HCT116 (cell line): Measurements from ENCODE around the gene SMIM3. TPM values are rescaled to one million over a fixed set of nuclear protein-coding genes. Genes with fewer than 3 reads are reported as not detected.

Source experiments
- ATAC-seq: fragments of 200-7000 bp; cut with Tn5 transposase; 2 replicates; pipeline ENCODE4 v1.9.1; 2020; ENCODE audit warnings: mild to moderate bottlenecking, moderate library complexity
- BruUV-seq: library from RNA; stranded (reverse); fragments of 400-500 nt; replicated peaks from 2 replicates; lab custom pipeline; 2021; lab: Mats Ljungman, UMichigan
- CTCF ChIA-PET: fragments of 300-600 bp; sonication (Branson Sonifier 250); formaldehyde crosslinking; loops from one replicate; lab custom pipeline; 2021; ENCODE audit warnings: antibody characterized with exemption; lab: Charles Lee
- POLR2A ChIA-PET: fragments of 300-600, 350-600 bp; sonication (Branson Sonifier 250); formaldehyde crosslinking; loops from one replicate; lab custom pipeline; 2021; ENCODE audit warnings: antibody characterized with exemption; lab: Charles Lee
- RAD21 ChIA-PET, 2 experiments: fragments of 300-600 bp; sonication (Branson Sonifier 250); formaldehyde crosslinking; loops; one replicate each; lab custom pipeline; 2023; ENCODE audit warnings: low total read pairs in 2 of 2; ENCODE audit not compliant: uncharacterized antibody in 2 of 2, unreplicated experiment in 2 of 2, low non-redundant PET in 1 of 2; lab: Charles Lee
- DNase-seq: peaks from one replicate; pipeline ENCODE4 v3.0.0-alpha.2; 2010; ENCODE audit warnings: low read depth, low spot score
- H2AFZ ChIP-seq: fragments of 200-600 bp; shearing (Covaris generic), sonication (generic); 2 replicates; pipeline ENCODE4 v1.6.1; 2017; ENCODE audit warnings: low read depth, mixed run types, mixed read lengths, antibody characterized with exemption, low read length; ENCODE audit not compliant: poor library complexity, severe bottlenecking
- H3K27ac ChIP-seq: 2 replicates; pipeline ENCODE4 v1.5.1; 2012; ENCODE audit warnings: low read depth, low read length
- H3K27me3 ChIP-seq: fragments of 200-600 bp; sonication (generic); 2 replicates; pipeline ENCODE4 v1.6.1; 2016; ENCODE audit warnings: mixed run types, low read length, mixed read lengths; ENCODE audit not compliant: insufficient read depth
- H3K36me3 ChIP-seq, 2 experiments: fragments of 200-500 bp in 1 of 2; fragments of 200-600 bp in 1 of 2; sonication (Bioruptor generic) in 1 of 2; sonication (generic) in 1 of 2; 2 replicates each; pipeline versions ENCODE4 v1.5.1 to v1.6.1; 2014 to 2016; ENCODE audit warnings: low read length in 2 of 2, inconsistent platforms in 1 of 2, mixed read lengths in 1 of 2, mixed run types in 1 of 2; ENCODE audit not compliant: insufficient read depth in 2 of 2, control insufficient read depth in 1 of 2
- H3K4me1 ChIP-seq, 2 experiments: fragments of 200-600 bp in 1 of 2; sonication (generic) in 1 of 2; 2 replicates each; pipeline versions ENCODE4 v1.5.1 to v1.6.1; 2012 to 2017; ENCODE audit warnings: low read length in 2 of 2, inconsistent platforms in 1 of 2, mild to moderate bottlenecking in 1 of 2, mixed read lengths in 1 of 2, mixed run types in 1 of 2, moderate library complexity in 1 of 2; ENCODE audit not compliant: insufficient read depth in 2 of 2, control insufficient read depth in 1 of 2
- H3K4me2 ChIP-seq: fragments of 200-600 bp; sonication (generic); 2 replicates; pipeline ENCODE4 v1.6.1; 2017; ENCODE audit warnings: mixed run types, low read length, mixed read lengths
- H3K4me3 ChIP-seq, 2 experiments: fragments of 200-600 bp in 1 of 2; sonication (generic) in 1 of 2; replicated peaks in 1 of 2; 2 replicates each; pipeline ENCODE4 v1.5.1; 2011 to 2016; ENCODE audit warnings: low read length in 2 of 2, control low read depth in 1 of 2, low read depth in 1 of 2, mild to moderate bottlenecking in 1 of 2, mixed read lengths in 1 of 2, mixed run types in 1 of 2
- H3K79me2 ChIP-seq: fragments of 200-600 bp; sonication (generic); 2 replicates; pipeline ENCODE4 v1.6.1; 2017; ENCODE audit warnings: mild to moderate bottlenecking, mixed run types, low read length, moderate library complexity, mixed read lengths; ENCODE audit not compliant: insufficient read depth
- H3K9ac ChIP-seq: fragments of 200-600 bp; sonication (generic); 2 replicates; pipeline ENCODE4 v1.6.1; 2016; ENCODE audit warnings: low read length, mixed read lengths
- H3K9me2 ChIP-seq: fragments of 200-600 bp; sonication (generic), shearing (Covaris generic); 2 replicates; pipeline ENCODE4 v1.6.1; 2017; ENCODE audit warnings: mixed run types, mild to moderate bottlenecking, moderate library complexity; ENCODE audit not compliant: insufficient read depth
- H3K9me3 ChIP-seq, 2 experiments: fragments of 200-500 bp in 1 of 2; fragments of 200-600 bp in 1 of 2; sonication (Bioruptor generic) in 1 of 2; sonication (generic) in 1 of 2; 2 replicates each; pipeline ENCODE4 v1.6.1; 2014 to 2017; ENCODE audit warnings: low read length in 2 of 2, mixed read lengths in 2 of 2, inconsistent platforms in 1 of 2, low read depth in 1 of 2, mild to moderate bottlenecking in 1 of 2, mixed run types in 1 of 2, moderate library complexity in 1 of 2; ENCODE audit not compliant: control insufficient read depth in 1 of 2, insufficient read depth in 1 of 2
- H4K20me1 ChIP-seq: fragments of 200-600 bp; sonication (generic), shearing (Covaris generic); 2 replicates; pipeline ENCODE4 v1.6.1; 2017; ENCODE audit warnings: mixed run types, mild to moderate bottlenecking, moderate library complexity; ENCODE audit not compliant: insufficient read depth
- ATF3 ChIP-seq: IDR thresholded peaks from 2 replicates; pipeline ENCODE4 v1.6.1; 2012
- CBX3 ChIP-seq: IDR thresholded peaks from 2 replicates; pipeline ENCODE4 v1.6.1; 2012; ENCODE audit warnings: low read depth
- CEBPB ChIP-seq: IDR thresholded peaks from 2 replicates; pipeline ENCODE4 v1.6.1; 2012; ENCODE audit warnings: low read depth
- EGR1 ChIP-seq: IDR thresholded peaks from 2 replicates; pipeline ENCODE4 v1.6.1; 2012; ENCODE audit warnings: low read depth
- EZH2 ChIP-seq: fragments of 200-600 bp; sonication (generic); IDR thresholded peaks from 2 replicates; pipeline ENCODE4 v1.6.1; 2017; ENCODE audit warnings: antibody characterized with exemption, mixed run types
- EZH2phosphoT487 ChIP-seq: fragments of 200-600 bp; IDR thresholded peaks from 2 replicates; pipeline ENCODE4 v1.6.1; 2018; ENCODE audit warnings: antibody characterized with exemption, borderline replicate concordance
- POLR2A ChIP-seq: IDR thresholded peaks from 2 replicates; pipeline ENCODE4 v1.7.0; 2011; ENCODE audit warnings: borderline replicate concordance; ENCODE audit not compliant: insufficient read depth, insufficient read length; ENCODE audit errors: extremely low read depth
- RAD21 ChIP-seq: IDR thresholded peaks from 2 replicates; pipeline ENCODE4 v1.6.1; 2012; ENCODE audit warnings: low read depth, mild to moderate bottlenecking
- REST ChIP-seq: IDR thresholded peaks from 2 replicates; pipeline ENCODE4 v1.6.1; 2012; ENCODE audit warnings: low read depth
- SRF ChIP-seq: IDR thresholded peaks from 2 replicates; pipeline ENCODE4 v1.6.1; 2012; ENCODE audit warnings: low read depth
- YY1 ChIP-seq: IDR thresholded peaks from 2 replicates; pipeline ENCODE4 v1.6.1; 2011; ENCODE audit warnings: low read length, low read depth, moderate library complexity, mild to moderate bottlenecking; ENCODE audit not compliant: insufficient replicate concordance; ENCODE audit errors: extremely low read depth
- ZFX ChIP-seq: fragments of 450-650 bp; IDR thresholded peaks from 2 replicates; pipeline ENCODE4 v1.6.1; 2017
- intact Hi-C: fragments of 100-400 bp; cut with micrococcal nuclease; formaldehyde crosslinking; loops from 2 replicates; pipeline ENCODE4 v1.10.0; 2022
- total RNA-seq: library from RNA; stranded (reverse); gene quantifications from one replicate; pipeline ENCODE4 v1.2.1, GENCODE V29; 2021; ENCODE audit not compliant: unreplicated experiment
- TF ChIP-seq, protein P1 (sequence below), 3 experiments: fragments of 200-600 bp in 1 of 3; sonication (generic) in 1 of 3; IDR thresholded peaks in 2 of 3; conservative IDR thresholded peaks in 1 of 3; 2 replicates each; pipeline ENCODE4 v1.5.1; 2012 to 2017; ENCODE audit warnings: low read depth in 2 of 3, low read length in 2 of 3, antibody characterized with exemption in 1 of 3, borderline replicate concordance in 1 of 3, control low read depth in 1 of 3, mild to moderate bottlenecking in 1 of 3, mixed read lengths in 1 of 3, mixed run types in 1 of 3, moderate library complexity in 1 of 3; ENCODE audit not compliant: insufficient read depth in 1 of 3

Gene SMIM3
- total RNA-seq, 1 experiment from 2014 or later = 35.4 TPM

- peak overlapping the region; percentile 72 for H2AFZ ChIP-seq
- no peaks in the 10 kb centered on the region for H3K36me3 ChIP-seq
- peak overlapping the region; percentile 74 to 85 for H3K4me3 ChIP-seq
- no peaks in the 10 kb centered on the region for H4K20me1 ChIP-seq
- H3K9me3 ChIP-seq = no peaks in the 10 kb centered on the region
- peaks cover 40 to 52% of the 10 kb centered on the region in 2 experiments for H3K4me1 ChIP-seq
- intact Hi-C loops = loop anchor here (2.0 to 5.0 kb wide), 2 partner anchors 19 to 216 kb away; partner anchors contain the start of gene DCTN4
- peak overlapping the region; percentile 94 for H3K4me2 ChIP-seq
- peak overlapping the region; percentile 73 for H3K9ac ChIP-seq
- RAD21 ChIA-PET = interaction anchor here in 1 of 2 experiments (0.6 to 1.2 kb wide), 2 partner anchors 77 to 927 kb away, joined by 3 read pairs; partner anchors contain the start of gene RBM22
- TSS peak; percentile 58 for BruUV-seq
- H3K9me2 ChIP-seq = no peaks in the 10 kb centered on the region; the same call in 1 of the 2 replicates
- ATAC-seq (peak; percentile 18; the same call in 1 of the 2 replicates), DNase-seq (no peak)
- POLR2A ChIA-PET = interaction anchor here (1.0 to 2.5 kb wide), 6 partner anchors 9 to 24 kb away, joined by 3 to 9 read pairs (median 4); partner anchors contain the start of gene DCTN4
- H3K27me3 ChIP-seq = no peaks in the 10 kb centered on the region
- peak overlapping the region; percentile 89 for H3K27ac ChIP-seq
- H3K79me2 ChIP-seq = peaks cover 42% of the 10 kb centered on the region; the same call in 1 of the 2 replicates
- no peak for TF ChIP-seq ZFX
- no peak for TF ChIP-seq EZH2
- no peak for TF ChIP-seq ATF3
- no peak for TF ChIP-seq EGR1
- TF ChIP-seq RAD21 = no peak
- TF ChIP-seq CEBPB = no peak
- no peak for TF ChIP-seq EZH2phosphoT487
- no peak for TF ChIP-seq CBX3
- TF ChIP-seq, protein P1, sequence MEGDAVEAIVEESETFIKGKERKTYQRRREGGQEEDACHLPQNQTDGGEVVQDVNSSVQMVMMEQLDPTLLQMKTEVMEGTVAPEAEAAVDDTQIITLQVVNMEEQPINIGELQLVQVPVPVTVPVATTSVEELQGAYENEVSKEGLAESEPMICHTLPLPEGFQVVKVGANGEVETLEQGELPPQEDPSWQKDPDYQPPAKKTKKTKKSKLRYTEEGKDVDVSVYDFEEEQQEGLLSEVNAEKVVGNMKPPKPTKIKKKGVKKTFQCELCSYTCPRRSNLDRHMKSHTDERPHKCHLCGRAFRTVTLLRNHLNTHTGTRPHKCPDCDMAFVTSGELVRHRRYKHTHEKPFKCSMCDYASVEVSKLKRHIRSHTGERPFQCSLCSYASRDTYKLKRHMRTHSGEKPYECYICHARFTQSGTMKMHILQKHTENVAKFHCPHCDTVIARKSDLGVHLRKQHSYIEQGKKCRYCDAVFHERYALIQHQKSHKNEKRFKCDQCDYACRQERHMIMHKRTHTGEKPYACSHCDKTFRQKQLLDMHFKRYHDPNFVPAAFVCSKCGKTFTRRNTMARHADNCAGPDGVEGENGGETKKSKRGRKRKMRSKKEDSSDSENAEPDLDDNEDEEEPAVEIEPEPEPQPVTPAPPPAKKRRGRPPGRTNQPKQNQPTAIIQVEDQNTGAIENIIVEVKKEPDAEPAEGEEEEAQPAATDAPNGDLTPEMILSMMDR (IDR thresholded peaks at IDR 0.05 in 2 of 3, conservative IDR thresholded peaks at IDR 0.05 in 1 of 3; ENCODE audit: borderline replicate concordance in 1 of 3, insufficient read depth in 1 of 3, low read depth in 2 of 3, low read length in 2 of 3) = no peak
- no peak for TF ChIP-seq POLR2A
- no peak for TF ChIP-seq YY1
- TF ChIP-seq REST = no peak
- TF ChIP-seq SRF = no peak
- CTCF ChIA-PET = interaction anchor here (0.7 to 1.4 kb wide), 2 partner anchors 23 to 328 kb away, joined by 3 read pairs; partner anchors contain the start of gene RPS14
These were observed 455 bp upstream of the SMIM3 start for GRCh38 chr5:150778088-150778516.
